Mesothelial cell of epicardium (in vitro differentiated cells): ENCODE measurements around the gene EXD3. TPM values are rescaled to one million over a fixed set of nuclear protein-coding genes. Genes with fewer than 3 reads are reported as not detected.

Source experiments
- DNase-seq, 2 experiments: peaks; one replicate each; pipeline ENCODE4 v3.0.0; 2021; ENCODE audit warnings: low spot score in 2 of 2; ENCODE audit not compliant: unreplicated experiment in 2 of 2
- H3K27ac Mint-ChIP-seq: 2 replicates; pipeline ENCODE4 v1.8.0; 2021; ENCODE audit warnings: mixed read lengths
- H3K27me3 Mint-ChIP-seq: 2 replicates; pipeline ENCODE4 v1.8.0; 2021; ENCODE audit warnings: low read depth, mixed read lengths
- H3K36me3 Mint-ChIP-seq: 2 replicates; pipeline ENCODE4 v1.8.0; 2021; ENCODE audit warnings: mixed read lengths
- H3K4me1 Mint-ChIP-seq: 2 replicates; pipeline ENCODE4 v1.8.0; 2021; ENCODE audit warnings: mixed read lengths
- H3K4me3 Mint-ChIP-seq: 2 replicates; pipeline ENCODE4 v1.8.0; 2021; ENCODE audit warnings: mild to moderate bottlenecking, moderate library complexity, mixed read lengths
- H3K9me3 Mint-ChIP-seq: 2 replicates; pipeline ENCODE4 v1.8.0; 2021; ENCODE audit warnings: mixed read lengths
- CTCF ChIP-seq: fragments of 200-600 bp; sonication (generic); IDR thresholded peaks from one replicate; pipeline ENCODE4 v1.5.0; 2021; ENCODE audit warnings: antibody characterized with exemption; ENCODE audit not compliant: unreplicated experiment
- total RNA-seq: library from RNA; stranded (reverse); gene quantifications from 3 replicates; pipeline ENCODE4 v1.2.1, GENCODE V29; 2021

The EXD3 gene
- total RNA-seq, 1 donor from 2014 or later = 38.2 TPM

- H3K27ac Mint-ChIP-seq = no peak overlapping the region
- no peak for DNase-seq
- H3K36me3 Mint-ChIP-seq = no peaks in the 10 kb centered on the region
- peak; percentile 72 for TF ChIP-seq CTCF
- peak overlapping the region; percentile 49 for H3K4me3 Mint-ChIP-seq
- H3K27me3 Mint-ChIP-seq = peaks cover 22% of the 10 kb centered on the region
- H3K4me1 Mint-ChIP-seq = peaks cover 23% of the 10 kb centered on the region
- no peaks in the 10 kb centered on the region for H3K9me3 Mint-ChIP-seq
Measured at GRCh38 chr9:137302449-137303150, 120.4 kb downstream of the EXD3 start.

- H3K4me3 Mint-ChIP-seq = peak within 1 kb of the TSS; percentile 87
- H3K4me1 Mint-ChIP-seq = peaks cover 23% of the 10 kb centered on the region
- H3K9me3 Mint-ChIP-seq = no peaks in the 10 kb centered on the region
- H3K27me3 Mint-ChIP-seq = peaks cover 26% of the 10 kb centered on the region
- TF ChIP-seq CTCF = no peak
- H3K36me3 Mint-ChIP-seq = no peaks in the 10 kb centered on the region
- H3K27ac Mint-ChIP-seq = peak within 1 kb of the TSS; percentile 61
- peak; percentile 83 to 93 for DNase-seq
Measured at GRCh38 chr9:137302118-137302448, 120.9 kb downstream of the EXD3 start, which contains the start of gene NRARP. Gene NRARP, minus strand, starts transcription at chr9:137302271. Its CDS starts 343 bp downstream, at chr9:137301928.

GRCh38 chr9:137301081-137301947 lies 121.6 kb downstream of the EXD3 start:
- DNase-seq = peak in 1 of 2 experiments; percentile 65
- H3K9me3 Mint-ChIP-seq = no peaks in the 10 kb centered on the region
- H3K4me1 Mint-ChIP-seq = peaks cover 30% of the 10 kb centered on the region
- H3K4me3 Mint-ChIP-seq = peak overlapping the region; percentile 87
- peaks cover 34% of the 10 kb centered on the region for H3K27me3 Mint-ChIP-seq
- no peaks in the 10 kb centered on the region for H3K36me3 Mint-ChIP-seq
- H3K27ac Mint-ChIP-seq = peak overlapping the region; percentile 85
- no peak for TF ChIP-seq CTCF

GRCh38 chr9:137300567-137301080 lies 122.3 kb downstream of the EXD3 start:
- H3K9me3 Mint-ChIP-seq = no peaks in the 10 kb centered on the region
- TF ChIP-seq CTCF = no peak
- peak overlapping the region; percentile 87 for H3K4me3 Mint-ChIP-seq
- peaks cover 30% of the 10 kb centered on the region for H3K4me1 Mint-ChIP-seq
- DNase-seq = no peak
- peak overlapping the region; percentile 85 for H3K27ac Mint-ChIP-seq
- no peaks in the 10 kb centered on the region for H3K36me3 Mint-ChIP-seq
- H3K27me3 Mint-ChIP-seq = peaks cover 37% of the 10 kb centered on the region

- Mint-ChIP-seq H3K36me3 (no peaks in the 10 kb centered on the region), H3K27me3 (peaks cover 38% of the 10 kb centered on the region), H3K9me3 (no peaks in the 10 kb centered on the region), H3K4me3 (peak overlapping the region; percentile 87), H3K4me1 (peaks cover 27% of the 10 kb centered on the region), H3K27ac (no peak overlapping the region)
- DNase-seq = no peak
- no peak for TF ChIP-seq CTCF
Measured at GRCh38 chr9:137299938-137300337, 123.0 kb downstream of the EXD3 start.
